Measurements from ENCODE around the gene HDAC7. TPM values are rescaled to one million over a fixed set of nuclear protein-coding genes. Genes with fewer than 3 reads are reported as not detected.

Gene HDAC7
- polyA plus RNA-seq, 1 donor = 59.5 TPM

DNA sequence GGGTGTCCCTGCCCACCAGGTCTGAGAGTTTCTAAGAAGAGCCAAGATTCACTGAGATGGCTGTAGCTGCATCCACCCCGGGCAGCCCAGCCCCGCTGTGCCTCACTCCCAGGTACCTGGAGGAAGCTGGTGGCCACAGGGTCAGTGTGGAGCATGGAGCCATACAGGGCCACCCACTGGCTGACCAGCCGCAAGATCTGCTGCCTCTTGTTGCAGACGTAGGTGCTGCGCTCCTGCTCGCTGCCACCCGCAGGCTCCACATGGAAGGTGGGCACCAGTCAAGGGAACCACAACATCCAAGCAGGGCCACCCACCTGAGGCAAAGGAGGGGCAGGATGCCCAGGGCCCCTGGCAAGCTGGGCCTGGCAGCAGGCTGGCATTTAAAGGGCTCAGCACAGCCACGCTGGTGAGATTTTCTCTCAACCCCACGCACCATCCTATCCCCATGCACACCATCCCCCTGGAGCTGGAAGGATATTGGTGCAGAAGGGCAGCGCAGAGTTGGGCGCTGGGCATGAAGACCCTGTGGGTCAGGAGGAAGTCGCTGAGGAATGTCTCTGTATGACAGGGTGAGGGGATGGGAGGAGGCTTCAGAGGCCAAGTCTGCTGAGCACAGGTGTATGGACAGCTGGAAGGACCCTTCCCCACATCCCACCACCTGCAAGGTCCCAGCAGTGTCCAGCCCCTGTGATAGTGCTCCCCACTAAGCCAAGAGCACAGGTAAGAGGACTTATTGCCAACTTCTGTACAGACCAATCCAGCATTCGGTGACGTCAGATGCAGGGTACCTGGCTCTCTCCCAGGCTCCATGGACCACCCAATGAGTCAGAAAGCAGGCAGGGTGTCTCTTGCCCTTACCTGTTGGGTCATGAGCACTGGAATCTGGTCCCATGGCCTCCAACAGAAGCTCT is 71.9 kb downstream of the HDAC7 start:
- no peak for DNase-seq (ENCODE audit: low read depth)

GRCh38 chr12:47747126-47747525 is 72.6 kb downstream of the HDAC7 start:
- no peak for DNase-seq (ENCODE audit: low read depth)

DNA sequence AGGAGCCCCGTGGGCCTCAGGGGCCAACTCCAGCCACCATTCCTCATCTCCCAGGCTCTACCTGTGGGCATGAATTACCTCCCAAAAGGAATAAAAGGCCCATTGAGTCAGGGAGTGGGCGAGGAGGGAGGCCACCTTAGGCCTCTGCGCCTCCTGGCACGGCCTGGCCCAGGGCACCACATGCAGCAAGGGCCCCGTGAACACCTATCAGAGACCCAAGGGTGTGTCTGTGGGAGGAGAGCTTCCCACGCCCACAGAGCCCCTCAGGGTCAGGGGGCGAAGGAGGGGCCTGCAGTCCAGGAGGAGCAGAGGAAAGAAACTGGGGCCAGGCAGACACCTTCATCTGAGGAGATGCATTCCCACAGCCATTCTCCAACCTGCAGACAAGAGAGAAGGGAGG is 73.2 kb downstream of the HDAC7 start:
- no peak for DNase-seq (ENCODE audit: low read depth)

GRCh38 chr12:47746073-47746472 is 73.6 kb downstream of the HDAC7 start:
- no peak for DNase-seq (ENCODE audit: low read depth)

- DNase-seq (ENCODE audit: low read depth) = no peak
Measured at GRCh38 chr12:47745485-47746041, 74.1 kb downstream of the HDAC7 start.

DNA sequence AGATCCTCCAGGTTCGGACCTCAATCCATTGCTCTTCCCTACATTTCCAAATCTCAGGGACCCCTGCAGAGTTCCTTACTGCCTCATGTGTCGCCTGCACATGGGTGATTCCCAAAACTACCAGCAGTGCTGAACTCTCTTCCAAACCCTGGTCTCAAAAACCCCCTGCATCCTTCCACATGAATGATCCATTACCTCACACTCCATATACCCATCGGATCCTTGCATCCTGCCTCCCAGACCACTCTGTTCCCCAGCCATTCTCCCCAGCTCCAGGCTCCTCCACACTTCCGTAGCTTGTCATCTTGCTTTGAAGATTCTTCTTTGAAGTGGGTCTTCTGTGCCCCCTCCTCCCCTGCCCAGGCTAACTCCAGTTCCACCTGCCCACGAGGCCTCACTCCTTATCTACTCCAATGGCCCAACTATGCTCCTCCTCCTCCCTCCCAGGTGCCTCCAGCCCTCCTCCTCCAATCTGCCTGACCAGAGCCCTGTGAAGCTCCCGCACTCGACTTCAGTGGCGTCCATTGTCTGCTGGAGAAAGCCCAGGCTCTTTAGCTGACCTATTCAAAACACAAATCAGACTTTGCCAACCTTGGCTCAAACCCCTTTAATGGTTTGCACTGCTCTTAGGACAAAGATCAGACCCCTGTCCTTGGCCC is 74.8 kb downstream of the HDAC7 start:
- no peak for DNase-seq (ENCODE audit: low read depth)

DNA sequence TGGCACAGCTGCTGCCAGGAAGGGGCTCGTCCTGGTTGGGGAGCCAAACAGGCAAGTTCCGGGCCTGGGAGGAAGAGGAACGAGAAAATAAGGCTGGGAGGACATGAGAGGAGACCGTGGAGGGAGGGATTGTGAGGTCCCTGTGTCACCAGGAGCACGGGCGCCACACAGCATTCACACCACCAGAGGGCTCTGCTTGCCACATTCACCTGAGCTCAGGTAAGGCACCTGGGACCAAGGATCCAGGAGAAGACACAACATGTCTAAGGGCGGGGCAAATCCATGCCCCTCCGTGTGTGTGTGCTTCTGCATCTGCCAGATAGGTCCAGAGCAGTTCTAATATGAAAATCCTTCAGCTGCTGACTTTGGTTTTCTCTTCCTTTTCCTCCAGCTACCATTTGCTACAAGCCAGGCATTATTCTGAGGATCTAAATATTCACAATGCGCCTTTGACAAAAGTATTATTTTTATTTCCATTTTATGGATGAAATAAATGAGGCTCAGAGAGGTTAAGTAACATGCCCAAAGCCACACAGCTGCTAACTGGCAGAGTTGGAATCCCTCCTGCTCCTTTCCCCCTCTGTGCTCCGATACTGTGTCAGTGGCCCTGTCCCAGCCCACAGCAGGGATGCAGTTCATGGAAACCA is 75.6 kb downstream of the HDAC7 start:
- no peak for DNase-seq (ENCODE audit: low read depth)

GRCh38 chr12:47743311-47743860 is 76.3 kb downstream of the HDAC7 start:
- no peak for DNase-seq (ENCODE audit: low read depth)

GRCh38 chr12:47742253-47742825 is 77.4 kb downstream of the HDAC7 start:
- no peak for DNase-seq (ENCODE audit: low read depth)

DNA sequence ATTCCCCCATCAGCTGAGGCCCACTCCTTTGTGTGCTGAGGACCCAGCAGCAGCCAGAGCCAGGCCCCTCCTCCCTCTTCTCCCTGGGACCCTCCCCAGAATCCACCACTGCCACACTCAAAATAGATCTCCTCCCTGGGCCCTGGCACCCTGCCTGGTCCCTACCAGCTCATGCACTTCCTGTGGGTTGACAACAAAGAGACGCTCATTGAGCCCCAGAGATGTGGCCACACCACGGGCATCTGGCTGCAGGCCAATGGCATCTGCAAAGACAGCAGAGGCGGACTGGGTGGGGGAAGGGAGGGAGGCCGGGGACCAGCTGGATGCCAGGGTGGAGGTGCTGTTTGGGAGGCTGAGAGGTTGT is 78.4 kb downstream of the HDAC7 start:
- DNase-seq (ENCODE audit: low read depth) = no peak

GRCh38 chr12:47740606-47741339 is 78.9 kb downstream of the HDAC7 start:
- no peak for DNase-seq (ENCODE audit: low read depth)

DNA sequence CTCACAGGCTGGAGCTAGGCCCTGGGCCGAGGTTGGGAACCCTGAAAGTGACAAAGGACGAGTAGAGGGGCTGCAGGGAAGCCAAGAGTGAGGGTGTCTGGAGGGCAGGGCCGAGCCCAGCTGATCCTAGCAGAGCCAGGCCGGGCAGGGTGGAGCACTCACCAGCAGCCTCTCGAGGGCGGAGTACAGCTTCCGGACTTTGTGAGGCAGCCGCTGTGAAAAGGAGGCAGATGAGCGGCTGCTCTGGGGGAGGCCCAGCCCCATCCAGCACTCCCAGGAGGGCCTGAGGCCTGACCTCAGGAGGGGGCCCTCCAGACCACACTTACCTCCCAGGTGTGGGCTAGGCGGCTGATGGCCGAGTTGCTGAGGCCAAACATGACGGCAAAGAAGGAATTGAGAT is 79.7 kb downstream of the HDAC7 start:
- no peak for DNase-seq (ENCODE audit: low read depth)

DNA sequence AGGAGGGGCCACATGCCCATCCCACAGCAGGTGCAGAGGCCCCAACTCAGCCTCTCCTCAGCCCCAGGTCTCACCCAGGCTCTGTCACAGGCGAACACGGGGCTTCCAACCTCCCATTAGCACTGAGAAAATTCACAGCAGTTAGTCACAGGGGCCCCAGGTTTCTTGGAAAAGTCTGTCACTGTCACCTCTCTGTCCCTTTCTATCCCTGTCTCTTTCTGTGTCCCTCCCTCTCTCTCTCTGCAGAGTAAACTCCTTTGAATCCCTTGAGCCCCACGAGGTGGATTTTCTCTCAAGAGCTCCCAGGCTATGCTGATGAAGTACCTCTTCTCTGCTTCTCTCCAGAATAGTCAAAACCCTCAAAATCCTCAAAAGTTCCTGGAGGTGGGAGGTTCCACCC is 80.4 kb downstream of the HDAC7 start:
- DNase-seq (ENCODE audit: low read depth) = no peak

GRCh38 chr12:47737936-47738594 is 81.6 kb downstream of the HDAC7 start:
- no peak for DNase-seq (ENCODE audit: low read depth)

DNA sequence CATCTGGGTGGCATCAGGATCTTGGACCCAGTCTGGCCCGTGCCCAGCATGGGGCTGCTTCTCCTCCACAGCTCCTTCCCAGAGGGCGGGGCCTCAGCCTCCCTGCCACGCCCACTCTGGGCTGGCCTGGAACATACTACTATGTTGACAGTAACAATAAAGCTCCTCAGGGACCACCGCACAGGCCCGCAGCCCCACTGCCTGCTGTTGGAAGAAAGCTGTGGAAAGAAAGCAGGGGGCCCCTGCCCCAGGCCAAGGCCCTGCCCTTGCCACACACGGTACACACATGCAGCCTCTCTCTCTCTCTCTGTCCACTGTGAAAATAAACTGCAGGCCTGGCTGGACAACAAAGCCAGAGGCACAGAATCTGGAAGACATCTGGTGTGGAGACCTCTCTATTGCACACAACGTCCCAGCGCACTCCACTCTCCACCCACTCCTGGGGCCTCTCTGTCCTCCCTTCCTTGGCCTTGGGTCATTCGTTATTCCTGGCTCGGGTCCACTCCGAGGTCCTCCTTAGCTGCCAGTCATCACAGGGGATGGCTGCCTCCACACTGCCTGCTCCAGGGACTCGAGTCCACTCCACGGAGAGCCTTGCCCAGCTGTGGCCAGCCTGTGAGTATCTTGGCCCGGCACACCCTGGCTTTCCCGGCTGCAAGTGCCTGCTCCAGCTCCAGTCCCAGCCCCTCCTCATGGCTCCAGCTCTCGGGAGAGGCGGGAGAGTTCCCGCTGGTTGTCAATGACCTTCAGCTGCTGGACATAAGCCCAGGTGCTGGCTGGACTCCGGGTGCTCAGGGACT is 82.6 kb downstream of the HDAC7 start:
- no peak for DNase-seq (ENCODE audit: low read depth)

DNA sequence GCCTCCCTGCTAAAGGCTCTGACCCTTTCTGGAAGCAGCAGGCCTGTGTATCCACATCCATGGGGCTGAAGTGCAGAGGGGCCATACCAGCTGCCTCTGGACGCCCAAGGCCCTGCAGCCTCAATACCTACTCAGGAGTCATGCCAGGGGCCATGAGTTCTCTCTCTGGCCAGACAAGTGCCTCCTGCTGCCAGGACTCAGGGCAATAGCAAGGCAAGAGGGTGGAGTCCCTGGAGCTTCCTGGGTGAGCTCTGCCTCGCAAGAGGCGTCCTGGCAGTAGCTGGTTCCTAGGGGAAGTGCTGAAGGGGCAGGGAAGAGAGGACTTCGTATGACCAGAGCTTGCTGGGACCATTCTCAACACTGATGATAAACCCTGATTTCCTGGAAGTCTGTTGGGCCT is 83.5 kb downstream of the HDAC7 start:
- no peak for DNase-seq (ENCODE audit: low read depth)

DNA sequence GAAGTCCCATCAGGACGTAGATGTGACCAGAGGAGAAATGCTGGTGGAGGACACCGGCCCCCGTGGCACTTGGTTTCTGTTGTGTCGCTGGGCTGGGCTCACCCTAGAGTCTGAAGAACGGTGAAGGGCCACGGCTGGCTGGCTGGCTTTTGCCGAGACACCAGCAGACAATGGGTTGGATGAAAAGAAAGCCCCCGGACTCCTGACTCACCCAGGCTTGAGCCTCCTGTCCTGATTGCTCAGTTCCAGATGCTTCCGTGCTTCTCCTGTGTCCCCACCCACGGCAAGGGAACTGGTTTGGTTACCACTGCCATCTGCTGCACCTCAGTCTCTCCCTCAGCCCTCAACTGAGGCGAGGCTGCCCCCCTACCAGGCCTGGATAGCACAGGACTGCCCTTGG is 84.1 kb downstream of the HDAC7 start:
- DNase-seq (ENCODE audit: low read depth) = no peak

DNA sequence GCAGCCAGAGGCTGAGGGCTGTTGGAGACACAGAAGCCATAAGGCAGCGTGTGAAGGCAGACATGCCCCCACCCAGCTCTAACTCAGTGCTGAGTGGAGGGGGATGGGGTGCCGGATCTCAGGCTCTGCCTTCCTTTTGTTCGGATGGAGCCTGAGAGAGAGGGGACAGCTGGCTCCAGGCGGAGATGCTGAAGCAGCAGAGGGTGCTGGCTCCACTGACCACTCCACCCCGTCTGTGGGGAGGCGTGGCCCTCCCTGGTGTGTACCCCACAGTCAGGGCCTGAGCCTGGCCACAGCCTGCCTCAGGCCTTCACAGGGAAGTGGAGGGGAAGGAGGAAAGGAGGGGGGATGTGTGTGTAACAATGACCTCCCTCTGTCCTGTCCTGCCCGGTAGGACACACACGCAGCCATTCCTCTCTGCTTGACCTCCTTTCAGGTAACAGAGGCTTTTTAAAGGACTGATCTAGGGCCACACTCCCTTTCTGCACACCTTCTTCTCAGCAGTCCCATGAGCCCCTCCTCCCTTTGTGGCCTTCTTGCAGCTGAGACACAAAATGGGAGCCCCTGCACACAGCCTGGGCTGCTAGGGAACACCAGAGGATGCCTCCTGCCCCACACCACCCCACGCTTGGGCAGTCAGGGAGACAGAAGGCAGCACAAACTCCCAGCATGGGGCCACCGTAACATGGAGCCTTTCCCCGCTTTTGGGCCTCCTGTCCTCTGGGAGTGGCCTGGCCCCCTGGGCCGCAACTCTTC is 84.8 kb downstream of the HDAC7 start:
- no peak for DNase-seq (ENCODE audit: low read depth)

DNA sequence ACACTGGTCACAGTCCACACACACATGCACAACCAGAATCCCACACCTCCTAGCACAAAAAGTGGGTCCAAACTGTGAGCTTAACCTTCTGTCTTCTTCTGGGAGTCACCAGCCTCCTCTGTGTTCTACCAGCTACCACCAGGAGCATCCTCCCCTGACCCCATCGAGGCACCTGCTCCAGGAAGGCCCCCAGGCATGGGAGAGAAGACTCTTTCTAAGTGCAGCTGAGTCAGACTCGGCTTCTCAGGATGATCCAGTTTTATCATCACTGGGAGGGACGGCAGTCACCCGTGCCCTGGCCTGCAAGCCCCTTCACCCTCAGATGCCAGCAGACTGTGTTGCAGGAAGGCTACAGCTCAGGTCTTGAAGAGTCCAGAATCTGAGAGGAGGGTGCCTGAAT is 86.6 kb downstream of the HDAC7 start:
- DNase-seq (ENCODE audit: low read depth) = no peak

All from forelimb muscle (tissue), 1 donor.